Stimulated activated CD8-positive, alpha-beta memory T cell treated with anti-CD3 and anti-CD28 coated beads, Interleukin-4, amount 100 ng/mL, for 48 hours (primary cell): ENCODE data around the gene C1RL.
"Not testable (repeated sequence)": the region's sequence is repeated elsewhere in the genome, so short reads cannot be mapped to it uniquely, and the experiment has no call there.

Source experiments
- DNase-seq: peaks from one replicate; pipeline ENCODE4 v3.0.0-alpha.2; 2020

The C1RL gene

GRCh38 chr12:7058850-7059395 is 50.1 kb downstream of the C1RL start:
- no peak for DNase-seq

DNA sequence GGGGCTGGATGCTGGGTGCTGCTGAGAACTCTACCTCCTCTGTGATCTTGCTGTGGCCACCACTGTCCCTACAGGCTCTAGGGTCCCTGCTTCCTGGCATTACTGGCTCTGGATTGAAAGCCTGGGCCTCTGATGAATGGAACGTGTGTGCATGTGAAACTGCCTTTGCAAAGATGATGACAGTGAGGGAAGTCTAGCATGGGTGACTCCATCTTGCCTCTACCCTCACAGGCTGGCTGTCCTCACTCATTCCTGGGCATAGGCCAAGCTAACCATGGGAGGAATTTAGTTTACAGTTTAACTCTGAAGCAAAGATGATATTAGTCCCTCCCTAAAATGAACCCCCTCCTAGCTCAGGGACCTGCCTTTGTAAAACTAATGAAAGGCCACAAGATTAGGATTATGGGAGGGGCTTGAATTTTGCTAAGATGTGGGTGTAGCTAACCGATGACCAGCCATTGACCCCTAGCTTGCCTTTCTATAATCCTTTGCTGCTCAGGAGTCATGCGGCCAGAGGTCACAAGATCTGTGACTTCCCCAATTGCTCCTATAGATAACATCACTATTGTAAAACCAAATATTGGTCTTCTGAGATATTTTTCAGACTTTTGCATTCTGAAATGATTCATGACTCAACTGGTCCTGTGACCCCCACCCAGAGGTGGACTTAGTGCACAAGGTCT is 50.7 kb downstream of the C1RL start:
- no peak for DNase-seq

GRCh38 chr12:7055736-7056135 is 53.3 kb downstream of the C1RL start:
- DNase-seq = not testable (repeated sequence)

- no peak for DNase-seq
Observed at GRCh38 chr12:7054925-7055324, 54.1 kb downstream of the C1RL start.

DNA sequence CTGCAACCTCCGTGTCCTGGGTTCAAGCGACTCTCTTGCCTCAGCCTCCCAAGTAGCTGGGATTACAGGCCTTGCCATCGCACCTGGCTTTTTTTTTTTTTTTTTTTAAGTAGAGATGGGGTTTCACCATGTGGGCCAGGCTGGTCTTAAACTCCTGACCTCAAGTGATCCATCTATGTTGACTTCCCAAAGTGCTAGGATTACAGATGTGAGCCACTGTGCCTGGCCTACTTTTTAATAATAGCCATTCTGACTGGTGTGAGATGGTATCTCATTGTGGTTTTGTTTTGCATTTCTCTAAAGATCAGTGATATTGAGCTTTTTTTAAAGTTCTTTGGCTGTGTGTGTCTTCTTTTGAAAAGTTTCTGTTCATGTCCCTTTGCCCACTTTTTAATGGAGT is 59.0 kb downstream of the C1RL start:
- DNase-seq = not testable (repeated sequence)

GRCh38 chr12:7049445-7049951 is 59.5 kb downstream of the C1RL start:
- not testable (repeated sequence) for DNase-seq

DNA sequence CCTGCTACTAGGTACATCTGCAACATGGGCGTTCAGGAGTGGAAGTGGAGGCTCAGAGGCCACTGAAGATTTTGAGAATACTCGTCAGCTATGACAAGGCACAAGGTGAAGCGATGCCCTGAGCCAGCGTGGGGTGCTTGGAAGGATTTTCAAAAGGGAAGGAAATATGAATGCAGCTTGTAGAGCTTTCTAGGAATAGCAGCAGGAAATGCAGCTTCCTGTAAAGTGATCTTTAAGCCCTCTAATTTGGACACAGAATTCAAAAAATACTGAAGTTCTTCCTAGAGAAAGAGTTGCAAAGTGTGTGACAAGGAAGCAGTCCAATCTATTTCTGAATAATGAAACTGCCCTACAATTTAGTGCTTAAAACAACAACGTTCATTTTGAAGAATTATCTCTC is 61.7 kb downstream of the C1RL start:
- no peak for DNase-seq

- DNase-seq = no peak
Observed at GRCh38 chr12:7046383-7047105, 62.5 kb downstream of the C1RL start.

DNA sequence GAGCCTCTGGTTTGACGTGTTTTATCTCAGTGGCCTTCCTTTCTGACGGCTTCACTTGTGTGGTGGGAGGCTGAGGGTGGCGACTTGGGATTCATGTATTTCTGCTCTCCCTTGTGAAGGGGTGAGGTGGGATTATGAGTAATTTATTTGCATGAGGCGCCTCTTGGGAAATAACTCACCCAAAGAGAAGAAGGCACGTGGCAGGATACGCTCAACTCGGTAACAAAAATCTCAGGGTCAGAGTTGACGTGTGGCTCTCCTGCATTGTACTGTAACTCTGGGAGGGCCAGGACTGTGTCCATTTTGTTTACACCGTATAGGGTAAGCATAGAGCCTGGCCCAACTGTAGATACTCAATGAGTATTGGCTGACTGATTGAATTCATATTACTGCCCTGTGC is 63.1 kb downstream of the C1RL start:
- no peak for DNase-seq
